Measurements from ENCODE around the gene CCNL2. TPM values are rescaled to one million over a fixed set of nuclear protein-coding genes. Genes with fewer than 3 reads are reported as not detected.

CCNL2 gene
- total and polyA plus RNA-seq, 2 experiments from 2014 or later, result 115 to 146 TPM

DNA sequence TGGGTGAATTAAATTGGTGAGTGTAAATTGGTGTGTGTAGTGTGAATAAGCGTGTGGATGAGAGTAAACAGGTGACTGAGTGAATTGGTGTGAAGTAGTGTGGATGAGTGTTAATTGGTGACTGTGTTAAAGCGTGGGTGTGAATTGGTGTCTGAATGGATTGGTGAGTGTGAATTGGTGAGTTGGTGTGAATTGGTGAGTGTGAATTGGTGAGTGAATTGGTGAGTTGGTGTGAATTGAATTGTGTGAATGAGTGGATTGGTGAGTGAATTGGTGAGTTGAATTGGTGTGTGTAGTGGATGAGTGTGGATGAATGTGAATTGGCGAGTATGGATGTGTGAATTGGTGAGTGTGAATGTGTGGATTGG, 32.5 kb downstream of the CCNL2 start:
- no peaks in the 10 kb centered on the region for H3K9me2 ChIP-seq (ENCODE audit: insufficient read depth)
- peaks cover 7% of the 10 kb centered on the region; the same call in 1 of the 2 replicates for H3K4me1 ChIP-seq (ENCODE audit: insufficient read depth)
- no peaks in the 10 kb centered on the region for H3K79me2 ChIP-seq (replicated peaks; ENCODE audit: insufficient read depth)
- H3K27ac Mint-ChIP-seq, result no peak overlapping the region
- H3K4me3 Mint-ChIP-seq, result no peak overlapping the region
- ATAC-seq (no peak), DNase-seq (ENCODE audit: low spot score) (no peak)
- H3K4me1 Mint-ChIP-seq, result peaks cover 6% of the 10 kb centered on the region; the same call in 2 of the 3 replicates
- H3K27ac ChIP-seq (ENCODE audit: low read depth), result no peak overlapping the region
- H3K27me3 Mint-ChIP-seq (ENCODE audit: insufficient read depth, low read depth, poor library complexity), result peaks cover 8% of the 10 kb centered on the region
- no peaks in the 10 kb centered on the region; the same call in 2 of the 3 replicates for H3K9me3 Mint-ChIP-seq
- H2AFZ ChIP-seq, result no peak overlapping the region
- no peak overlapping the region for H3K4me3 ChIP-seq
- TF ChIP-seq EZH2 (IDR thresholded peaks at IDR 0.05; ENCODE audit: low read depth, unreplicated experiment) (no peak), STAT1 (IDR thresholded peaks at IDR 0.05; ENCODE audit: unreplicated experiment) (no peak)
- H3K4me2 ChIP-seq, result no peak overlapping the region
- peaks cover 18% of the 10 kb centered on the region; the same call in 1 of the 2 replicates for H3F3A ChIP-seq (replicated peaks; ENCODE audit: low read depth)
- H4K20me1 ChIP-seq (replicated peaks; ENCODE audit: insufficient read depth), result no peaks in the 10 kb centered on the region
- H3K27me3 ChIP-seq (ENCODE audit: insufficient read depth), result no peaks in the 10 kb centered on the region
- H3K36me3 Mint-ChIP-seq (ENCODE audit: low read depth), result no peaks in the 10 kb centered on the region
- no peaks in the 10 kb centered on the region for H3K36me3 ChIP-seq (ENCODE audit: insufficient read depth)

GRCh38 chr1:1365875-1366698, 33.0 kb downstream of the CCNL2 start:
- H3K79me2 ChIP-seq (replicated peaks; ENCODE audit: insufficient read depth), result no peaks in the 10 kb centered on the region
- H3K4me2 ChIP-seq, result no peak overlapping the region
- no peaks in the 10 kb centered on the region for H3K36me3 ChIP-seq (ENCODE audit: insufficient read depth)
- Mint-ChIP-seq H3K9me3 (no peaks in the 10 kb centered on the region; the same call in 2 of the 3 replicates), H3K27me3 (ENCODE audit: insufficient read depth, low read depth, poor library complexity) (peaks cover 8% of the 10 kb centered on the region), H3K27ac (no peak overlapping the region), H3K4me1 (peaks cover 6% of the 10 kb centered on the region; the same call in 2 of the 3 replicates), H3K36me3 (ENCODE audit: low read depth) (no peaks in the 10 kb centered on the region), H3K4me3 (no peak overlapping the region)
- H3K4me1 ChIP-seq (ENCODE audit: insufficient read depth), result peaks cover 8% of the 10 kb centered on the region; the same call in 1 of the 2 replicates
- no peaks in the 10 kb centered on the region for H3K9me2 ChIP-seq (ENCODE audit: insufficient read depth)
- H2AFZ ChIP-seq, result no peak overlapping the region
- H3F3A ChIP-seq (replicated peaks; ENCODE audit: low read depth), result peaks cover 20% of the 10 kb centered on the region; the same call in 1 of the 2 replicates
- H3K27me3 ChIP-seq (ENCODE audit: insufficient read depth), result no peaks in the 10 kb centered on the region
- no peak overlapping the region for H3K27ac ChIP-seq (ENCODE audit: low read depth)
- no peaks in the 10 kb centered on the region for H4K20me1 ChIP-seq (replicated peaks; ENCODE audit: insufficient read depth)
- ATAC-seq, result no peak
- H3K4me3 ChIP-seq, result no peak overlapping the region
- no peak for DNase-seq (ENCODE audit: low spot score)
- TF ChIP-seq POLR2AphosphoS5 (IDR thresholded peaks at IDR 0.05; ENCODE audit: low read depth) (no peak), CREB1 (CRISPR knock-in tag; IDR thresholded peaks at IDR 0.05; ENCODE audit: low read depth) (no peak), EZH2 (IDR thresholded peaks at IDR 0.05; ENCODE audit: low read depth, unreplicated experiment) (no peak), EZH2phosphoT487 (IDR thresholded peaks at IDR 0.05; ENCODE audit: unreplicated experiment) (no peak), ZNF331 (CRISPR knock-in tag; IDR thresholded peaks at IDR 0.05; ENCODE audit: low read depth) (no peak), ZNF114 (CRISPR knock-in tag; IDR thresholded peaks at IDR 0.05) (no peak), ETS1 (IDR thresholded peaks at IDR 0.05) (no peak), NANOG (IDR thresholded peaks at IDR 0.05; ENCODE audit: borderline replicate concordance) (no peak), JUNB (IDR thresholded peaks at IDR 0.05; ENCODE audit: unreplicated experiment) (no peak), STAT1 (IDR thresholded peaks at IDR 0.05; ENCODE audit: unreplicated experiment) (no peak)
- TF ChIP-seq, protein P1, sequence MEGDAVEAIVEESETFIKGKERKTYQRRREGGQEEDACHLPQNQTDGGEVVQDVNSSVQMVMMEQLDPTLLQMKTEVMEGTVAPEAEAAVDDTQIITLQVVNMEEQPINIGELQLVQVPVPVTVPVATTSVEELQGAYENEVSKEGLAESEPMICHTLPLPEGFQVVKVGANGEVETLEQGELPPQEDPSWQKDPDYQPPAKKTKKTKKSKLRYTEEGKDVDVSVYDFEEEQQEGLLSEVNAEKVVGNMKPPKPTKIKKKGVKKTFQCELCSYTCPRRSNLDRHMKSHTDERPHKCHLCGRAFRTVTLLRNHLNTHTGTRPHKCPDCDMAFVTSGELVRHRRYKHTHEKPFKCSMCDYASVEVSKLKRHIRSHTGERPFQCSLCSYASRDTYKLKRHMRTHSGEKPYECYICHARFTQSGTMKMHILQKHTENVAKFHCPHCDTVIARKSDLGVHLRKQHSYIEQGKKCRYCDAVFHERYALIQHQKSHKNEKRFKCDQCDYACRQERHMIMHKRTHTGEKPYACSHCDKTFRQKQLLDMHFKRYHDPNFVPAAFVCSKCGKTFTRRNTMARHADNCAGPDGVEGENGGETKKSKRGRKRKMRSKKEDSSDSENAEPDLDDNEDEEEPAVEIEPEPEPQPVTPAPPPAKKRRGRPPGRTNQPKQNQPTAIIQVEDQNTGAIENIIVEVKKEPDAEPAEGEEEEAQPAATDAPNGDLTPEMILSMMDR (conservative IDR thresholded peaks at IDR 0.05; ENCODE audit: low read depth in 2 of 2), result no peak
- TF ChIP-seq, protein P2, sequence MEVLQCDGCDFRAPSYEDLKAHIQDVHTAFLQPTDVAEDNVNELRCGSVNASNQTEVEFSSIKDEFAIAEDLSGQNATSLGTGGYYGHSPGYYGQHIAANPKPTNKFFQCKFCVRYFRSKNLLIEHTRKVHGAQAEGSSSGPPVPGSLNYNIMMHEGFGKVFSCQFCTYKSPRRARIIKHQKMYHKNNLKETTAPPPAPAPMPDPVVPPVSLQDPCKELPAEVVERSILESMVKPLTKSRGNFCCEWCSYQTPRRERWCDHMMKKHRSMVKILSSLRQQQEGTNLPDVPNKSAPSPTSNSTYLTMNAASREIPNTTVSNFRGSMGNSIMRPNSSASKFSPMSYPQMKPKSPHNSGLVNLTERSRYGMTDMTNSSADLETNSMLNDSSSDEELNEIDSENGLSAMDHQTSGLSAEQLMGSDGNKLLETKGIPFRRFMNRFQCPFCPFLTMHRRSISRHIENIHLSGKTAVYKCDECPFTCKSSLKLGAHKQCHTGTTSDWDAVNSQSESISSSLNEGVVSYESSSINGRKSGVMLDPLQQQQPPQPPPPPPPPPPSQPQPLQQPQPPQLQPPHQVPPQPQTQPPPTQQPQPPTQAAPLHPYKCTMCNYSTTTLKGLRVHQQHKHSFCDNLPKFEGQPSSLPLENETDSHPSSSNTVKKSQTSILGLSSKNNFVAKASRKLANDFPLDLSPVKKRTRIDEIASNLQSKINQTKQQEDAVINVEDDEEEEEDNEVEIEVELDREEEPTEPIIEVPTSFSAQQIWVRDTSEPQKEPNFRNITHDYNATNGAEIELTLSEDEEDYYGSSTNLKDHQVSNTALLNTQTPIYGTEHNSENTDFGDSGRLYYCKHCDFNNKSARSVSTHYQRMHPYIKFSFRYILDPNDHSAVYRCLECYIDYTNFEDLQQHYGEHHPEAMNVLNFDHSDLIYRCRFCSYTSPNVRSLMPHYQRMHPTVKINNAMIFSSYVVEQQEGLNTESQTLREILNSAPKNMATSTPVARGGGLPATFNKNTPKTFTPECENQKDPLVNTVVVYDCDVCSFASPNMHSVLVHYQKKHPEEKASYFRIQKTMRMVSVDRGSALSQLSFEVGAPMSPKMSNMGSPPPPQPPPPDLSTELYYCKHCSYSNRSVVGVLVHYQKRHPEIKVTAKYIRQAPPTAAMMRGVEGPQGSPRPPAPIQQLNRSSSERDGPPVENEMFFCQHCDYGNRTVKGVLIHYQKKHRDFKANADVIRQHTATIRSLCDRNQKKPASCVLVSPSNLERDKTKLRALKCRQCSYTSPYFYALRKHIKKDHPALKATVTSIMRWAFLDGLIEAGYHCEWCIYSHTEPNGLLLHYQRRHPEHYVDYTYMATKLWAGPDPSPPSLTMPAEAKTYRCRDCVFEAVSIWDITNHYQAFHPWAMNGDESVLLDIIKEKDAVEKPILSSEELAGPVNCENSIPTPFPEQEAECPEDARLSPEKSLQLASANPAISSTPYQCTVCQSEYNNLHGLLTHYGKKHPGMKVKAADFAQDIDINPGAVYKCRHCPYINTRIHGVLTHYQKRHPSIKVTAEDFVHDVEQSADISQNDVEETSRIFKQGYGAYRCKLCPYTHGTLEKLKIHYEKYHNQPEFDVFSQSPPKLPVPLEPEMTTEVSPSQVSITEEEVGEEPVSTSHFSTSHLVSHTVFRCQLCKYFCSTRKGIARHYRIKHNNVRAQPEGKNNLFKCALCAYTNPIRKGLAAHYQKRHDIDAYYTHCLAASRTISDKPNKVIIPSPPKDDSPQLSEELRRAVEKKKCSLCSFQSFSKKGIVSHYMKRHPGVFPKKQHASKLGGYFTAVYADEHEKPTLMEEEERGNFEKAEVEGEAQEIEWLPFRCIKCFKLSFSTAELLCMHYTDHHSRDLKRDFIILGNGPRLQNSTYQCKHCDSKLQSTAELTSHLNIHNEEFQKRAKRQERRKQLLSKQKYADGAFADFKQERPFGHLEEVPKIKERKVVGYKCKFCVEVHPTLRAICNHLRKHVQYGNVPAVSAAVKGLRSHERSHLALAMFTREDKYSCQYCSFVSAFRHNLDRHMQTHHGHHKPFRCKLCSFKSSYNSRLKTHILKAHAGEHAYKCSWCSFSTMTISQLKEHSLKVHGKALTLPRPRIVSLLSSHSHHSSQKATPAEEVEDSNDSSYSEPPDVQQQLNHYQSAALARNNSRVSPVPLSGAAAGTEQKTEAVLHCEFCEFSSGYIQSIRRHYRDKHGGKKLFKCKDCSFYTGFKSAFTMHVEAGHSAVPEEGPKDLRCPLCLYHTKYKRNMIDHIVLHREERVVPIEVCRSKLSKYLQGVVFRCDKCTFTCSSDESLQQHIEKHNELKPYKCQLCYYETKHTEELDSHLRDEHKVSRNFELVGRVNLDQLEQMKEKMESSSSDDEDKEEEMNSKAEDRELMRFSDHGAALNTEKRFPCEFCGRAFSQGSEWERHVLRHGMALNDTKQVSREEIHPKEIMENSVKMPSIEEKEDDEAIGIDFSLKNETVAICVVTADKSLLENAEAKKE (CRISPR knock-in tag; IDR thresholded peaks at IDR 0.05), result no peak
